ENCODE data around the gene FBXL13. TPM values are rescaled to one million over a fixed set of nuclear protein-coding genes. Genes with fewer than 3 reads are reported as not detected.

FBXL13 gene
- total RNA-seq, 1 donor from 2014 or later = 3.0 TPM

DNA sequence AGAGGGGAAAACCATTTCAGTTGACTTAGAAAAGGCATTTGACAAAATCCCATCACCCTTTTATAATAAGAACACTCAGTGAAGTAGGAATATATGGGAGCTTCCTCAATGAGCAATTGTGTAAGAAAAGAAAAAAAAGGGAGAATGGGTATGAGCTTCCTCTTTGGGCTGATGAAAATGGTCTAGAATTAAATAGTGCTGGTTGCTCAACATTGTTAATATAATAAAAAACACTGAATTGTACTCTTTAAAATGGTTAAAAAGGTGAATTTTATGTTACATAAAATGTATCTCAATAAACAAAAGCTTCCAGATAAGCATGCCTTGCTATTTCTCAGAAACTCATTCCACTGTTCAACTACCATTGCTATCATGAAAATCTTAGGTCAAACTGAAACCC is 121.2 kb downstream of the FBXL13 start:
- H3K27ac ChIP-seq = no peak overlapping the region
- H3K9me3 ChIP-seq = no peaks in the 10 kb centered on the region
- no peak for DNase-seq
- TF ChIP-seq CTCF (IDR thresholded peaks at IDR 0.05) = no peak
- H3K27me3 ChIP-seq = no peaks in the 10 kb centered on the region
- peak; percentile 46 for ATAC-seq
- H3K36me3 ChIP-seq = no peaks in the 10 kb centered on the region
- no peak overlapping the region for H3K4me3 ChIP-seq
- intact Hi-C loops (cut with DNase I) = no loop called here
- H3K4me1 ChIP-seq = no peaks in the 10 kb centered on the region

DNA sequence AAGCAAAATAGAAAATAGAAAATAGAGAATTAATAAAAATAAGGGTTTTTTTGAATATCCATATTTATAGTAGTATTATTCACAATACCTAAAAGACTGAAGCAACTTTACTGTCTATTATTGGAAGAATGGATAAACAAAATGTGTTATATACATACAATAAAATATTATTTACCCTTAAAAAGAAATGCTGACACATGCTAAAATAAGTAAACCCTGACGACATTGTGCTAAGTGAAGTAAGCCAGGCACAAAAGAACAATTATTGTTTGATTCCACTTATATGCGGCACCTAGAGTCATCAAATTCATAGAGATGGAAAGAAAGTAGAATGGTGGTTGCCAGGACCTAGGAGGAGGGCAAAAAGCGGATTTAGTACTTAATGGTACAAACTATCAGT is 122.8 kb downstream of the FBXL13 start:
- no peak for TF ChIP-seq CTCF (IDR thresholded peaks at IDR 0.05)
- Histone ChIP-seq H3K27me3 (no peaks in the 10 kb centered on the region), H3K4me3 (no peak overlapping the region), H3K36me3 (no peaks in the 10 kb centered on the region), H3K4me1 (no peaks in the 10 kb centered on the region), H3K9me3 (no peaks in the 10 kb centered on the region), H3K27ac (no peak overlapping the region)
- intact Hi-C loops (cut with DNase I) = no loop called here
- no peak for ATAC-seq
- no peak for DNase-seq

GRCh38 chr7:102944241-102944640 is 130.4 kb downstream of the FBXL13 start:
- intact Hi-C loops (cut with DNase I) = no loop called here
- H3K27ac ChIP-seq = no peak overlapping the region

DNA sequence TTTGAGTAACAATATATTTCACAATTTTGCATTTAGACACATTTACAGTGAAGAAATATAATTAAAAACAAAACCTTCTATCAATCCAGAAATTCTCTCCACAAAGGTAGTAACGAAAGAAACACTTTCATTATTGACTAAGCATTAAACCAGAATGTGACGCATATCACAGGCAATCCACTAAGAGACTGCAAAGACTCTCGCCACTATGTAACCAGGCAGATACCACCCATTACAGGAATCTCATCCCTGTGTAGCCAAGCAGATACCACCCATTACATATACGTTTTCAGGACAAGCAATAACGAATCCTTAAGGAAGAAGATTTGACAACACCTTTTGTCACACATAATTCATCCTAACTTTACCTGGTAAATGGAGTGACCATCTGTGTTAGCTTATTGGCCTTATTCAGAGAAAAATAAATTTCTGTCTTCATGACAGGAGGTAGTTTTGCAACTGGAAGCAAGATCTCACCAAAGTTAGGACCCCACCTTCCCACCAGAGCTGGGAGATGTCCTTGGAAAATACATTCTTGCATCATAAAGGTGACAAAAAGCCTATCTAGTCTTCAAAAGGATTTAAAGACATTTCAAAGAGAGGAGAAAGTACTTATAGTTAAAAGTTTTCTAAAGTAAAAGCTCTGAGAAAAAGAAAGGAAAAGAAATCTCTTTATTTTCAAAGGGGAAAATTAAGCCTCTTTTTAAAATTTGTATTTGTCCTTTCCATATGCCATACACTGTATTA is 131.0 kb downstream of the FBXL13 start:
- H3K36me3 ChIP-seq = no peaks in the 10 kb centered on the region
- intact Hi-C loops (cut with DNase I) = no loop called here
- TF ChIP-seq CTCF (IDR thresholded peaks at IDR 0.05) = no peak
- no peak for DNase-seq
- no peaks in the 10 kb centered on the region for H3K9me3 ChIP-seq
- no peaks in the 10 kb centered on the region for H3K4me1 ChIP-seq
- H3K27me3 ChIP-seq = no peaks in the 10 kb centered on the region
- H3K27ac ChIP-seq = no peak overlapping the region
- no peak overlapping the region for H3K4me3 ChIP-seq
- ATAC-seq = no peak

More at GRCh38 chr7:102944241-102944640, 130.4 kb downstream of the FBXL13 start:
- H3K27me3 ChIP-seq = no peaks in the 10 kb centered on the region
- no peaks in the 10 kb centered on the region for H3K9me3 ChIP-seq
- no peaks in the 10 kb centered on the region for H3K4me1 ChIP-seq
- H3K36me3 ChIP-seq = no peaks in the 10 kb centered on the region
- no peak for DNase-seq
- H3K4me3 ChIP-seq = no peak overlapping the region
- ATAC-seq = no peak
- no peak for TF ChIP-seq CTCF (IDR thresholded peaks at IDR 0.05)

GRCh38 chr7:102942868-102943267 is 131.7 kb downstream of the FBXL13 start:
- intact Hi-C loops (cut with DNase I) = no loop called here
- Histone ChIP-seq H3K27ac (no peak overlapping the region), H3K27me3 (no peaks in the 10 kb centered on the region), H3K4me3 (no peak overlapping the region), H3K36me3 (no peaks in the 10 kb centered on the region), H3K9me3 (no peaks in the 10 kb centered on the region), H3K4me1 (no peaks in the 10 kb centered on the region)
- ATAC-seq = no peak
- DNase-seq = no peak
- TF ChIP-seq CTCF (IDR thresholded peaks at IDR 0.05) = no peak
